ENCODE measurements around the gene CABCOCO1.
"Not testable (repeated sequence)": the region's sequence is repeated elsewhere in the genome, so short reads cannot be mapped to it uniquely, and the experiment has no call there.

Gene CABCOCO1

GRCh38 chr10:61684894-61685507, 22.3 kb downstream of the CABCOCO1 start:
- no peak for TF ChIP-seq CTCF (IDR thresholded peaks at IDR 0.05; ENCODE audit: insufficient read depth, low read length, poor library complexity, severe bottlenecking)
- no peak for DNase-seq (ENCODE audit: extremely low read depth, insufficient read length)
- no peak overlapping the region for H3K4me3 ChIP-seq (replicated peaks; ENCODE audit: low read depth, low read length)
- no peaks in the 10 kb centered on the region for H3K36me3 ChIP-seq (ENCODE audit: control insufficient read depth, insufficient read depth, low read length)
- no peaks in the 10 kb centered on the region for H3K27me3 ChIP-seq (replicated peaks; ENCODE audit: control insufficient read depth, insufficient read depth, low read length)

GRCh38 chr10:61688551-61689308, 26.0 kb downstream of the CABCOCO1 start:
- Histone ChIP-seq H3K4me3 (replicated peaks; ENCODE audit: low read depth, low read length) (no peak overlapping the region), H3K27me3 (replicated peaks; ENCODE audit: control insufficient read depth, insufficient read depth, low read length) (no peaks in the 10 kb centered on the region), H3K36me3 (ENCODE audit: control insufficient read depth, insufficient read depth, low read length) (no peaks in the 10 kb centered on the region)
- no peak for TF ChIP-seq CTCF (IDR thresholded peaks at IDR 0.05; ENCODE audit: insufficient read depth, low read length, poor library complexity, severe bottlenecking)
- no peak for DNase-seq (ENCODE audit: extremely low read depth, insufficient read length)

- not testable (repeated sequence) for DNase-seq (ENCODE audit: extremely low read depth, insufficient read length)
Observed at GRCh38 chr10:61691667-61692066, 28.9 kb downstream of the CABCOCO1 start.

GRCh38 chr10:61692447-61693010, 29.8 kb downstream of the CABCOCO1 start:
- no peak for TF ChIP-seq CTCF (IDR thresholded peaks at IDR 0.05; ENCODE audit: insufficient read depth, low read length, poor library complexity, severe bottlenecking)
- no peaks in the 10 kb centered on the region for H3K36me3 ChIP-seq (ENCODE audit: control insufficient read depth, insufficient read depth, low read length)

More at GRCh38 chr10:61691667-61692066, 28.9 kb downstream of the CABCOCO1 start:
- not testable (repeated sequence) for H3K4me3 ChIP-seq (replicated peaks; ENCODE audit: low read depth, low read length); H3K27me3 ChIP-seq (replicated peaks; ENCODE audit: control insufficient read depth, insufficient read depth, low read length); H3K36me3 ChIP-seq (ENCODE audit: control insufficient read depth, insufficient read depth, low read length)

GRCh38 chr10:61698968-61699655, 36.4 kb downstream of the CABCOCO1 start:
- Histone ChIP-seq H3K4me3 (replicated peaks; ENCODE audit: low read depth, low read length) (no peak overlapping the region), H3K36me3 (ENCODE audit: control insufficient read depth, insufficient read depth, low read length) (no peaks in the 10 kb centered on the region), H3K27me3 (replicated peaks; ENCODE audit: control insufficient read depth, insufficient read depth, low read length) (no peaks in the 10 kb centered on the region)
- no peak for TF ChIP-seq CTCF (IDR thresholded peaks at IDR 0.05; ENCODE audit: insufficient read depth, low read length, poor library complexity, severe bottlenecking)
- no peak for DNase-seq (ENCODE audit: extremely low read depth, insufficient read length)

More at GRCh38 chr10:61692447-61693010, 29.8 kb downstream of the CABCOCO1 start:
- Histone ChIP-seq H3K4me3 (replicated peaks; ENCODE audit: low read depth, low read length) (no peak overlapping the region), H3K27me3 (replicated peaks; ENCODE audit: control insufficient read depth, insufficient read depth, low read length) (no peaks in the 10 kb centered on the region)
- DNase-seq (ENCODE audit: extremely low read depth, insufficient read length) = no peak

Measured in GM06990 (cell line).